ENCODE data around the gene MAN2A1. TPM values are rescaled to one million over a fixed set of nuclear protein-coding genes. Genes with fewer than 3 reads are reported as not detected.

The MAN2A1 gene
- polyA plus RNA-seq, 2 of the 4 experiments (the other 2 are of a cell fraction): 15.8 to 51.5 TPM

GRCh38 chr5:109866051-109866450, 176.3 kb downstream of the MAN2A1 start:
- FAIRE-seq: no peak

More at GRCh38 chr5:109866051-109866450, 176.3 kb downstream of the MAN2A1 start:
- no peak overlapping the region for H3K27ac ChIP-seq
- H3K9me3 ChIP-seq: no peaks in the 10 kb centered on the region
- 82% methylated on average over 2 of the region's 2 CpGs for WGBS (ENCODE audit: missing lambda C conversion rate)
- no peak overlapping the region for H3K4me2 ChIP-seq
- H3K4me1 ChIP-seq: no peaks in the 10 kb centered on the region
- DNase-seq (ENCODE audit: low read depth in 1 of 2, low spot score in 1 of 2) (no peak), ATAC-seq (no peak)
- H3K4me3 ChIP-seq: no peak overlapping the region
- no peak for TF ChIP-seq FOXS1 (CRISPR knock-in tag; IDR thresholded peaks at IDR 0.05)
- no peak for TF ChIP-seq BCL3 (IDR thresholded peaks at IDR 0.05)
- no peak for TF ChIP-seq CEBPB (IDR thresholded peaks at IDR 0.05)
- TF ChIP-seq EHF (CRISPR knock-in tag; IDR thresholded peaks at IDR 0.05): no peak
- TF ChIP-seq BHLHE40 (IDR thresholded peaks at IDR 0.05; ENCODE audit: low read depth, low read length): no peak
- no peak for TF ChIP-seq EP300 (IDR thresholded peaks at IDR 0.05)
- no peak for TF ChIP-seq PBX3 (IDR thresholded peaks at IDR 0.05)
- no peak for TF ChIP-seq FOSL2 (IDR thresholded peaks at IDR 0.05)
- TF ChIP-seq FOSL2 (CRISPR knock-in tag; IDR thresholded peaks at IDR 0.05): no peak
- no peak for TF ChIP-seq CTCF (IDR thresholded peaks at IDR 0.05)
- no peak for TF ChIP-seq RARB (CRISPR knock-in tag; IDR thresholded peaks at IDR 0.05)
- TF ChIP-seq KDM1A (IDR thresholded peaks at IDR 0.05; ENCODE audit: low read depth): no peak
- TF ChIP-seq ATOH8 (CRISPR knock-in tag; IDR thresholded peaks at IDR 0.05; ENCODE audit: low read depth): no peak
- no peak for TF ChIP-seq ESRRA (IDR thresholded peaks at IDR 0.05; ENCODE audit: borderline replicate concordance, low read length)
- no peak for TF ChIP-seq HES2 (IDR thresholded peaks at IDR 0.05)
- TF ChIP-seq MAFK (IDR thresholded peaks at IDR 0.05; ENCODE audit: partially characterized antibody): no peak
- no peak for TF ChIP-seq GATA3 (IDR thresholded peaks at IDR 0.05; ENCODE audit: borderline replicate concordance)
- no peak for TF ChIP-seq RNF2 (IDR thresholded peaks at IDR 0.05; ENCODE audit: borderline replicate concordance, low read depth)
- TF ChIP-seq HMGXB4 (CRISPR knock-in tag; IDR thresholded peaks at IDR 0.05; ENCODE audit: borderline replicate concordance): no peak
- TF ChIP-seq NFE2L2 (conservative IDR thresholded peaks at IDR 0.05; ENCODE audit: low read length): no peak
- POLR2A ChIA-PET: no interaction called here
- CTCF ChIA-PET: no interaction called here
